Uterus (tissue), 4 donors: ENCODE results near the gene GGTA1. TPM values are rescaled to one million over a fixed set of nuclear protein-coding genes. Genes with fewer than 3 reads are reported as not detected.
"Not testable (repeated sequence)": the region's sequence is repeated elsewhere in the genome, so short reads cannot be mapped to it uniquely, and the experiment has no call there.

Source experiments
- DNase-seq, 2 donors: peaks; one replicate each; pipeline ENCODE4 v3.0.0-alpha.2; 2019 to 2020
- H3K27ac ChIP-seq, 2 donors: fragments of 200-600 bp; sonication (generic); 1 replicate in 1 of 2; 2 replicates in 1 of 2; pipeline ENCODE4 v1.5.1; 2016 to 2018
- H3K27me3 ChIP-seq, 2 donors: fragments of 200-600 bp; sonication (generic); one replicate each; pipeline ENCODE4 v1.5.1; 2018 to 2019; ENCODE audit warnings: control low read depth in 1 of 2
- H3K36me3 ChIP-seq, 2 donors: fragments of 200-600 bp; sonication (generic); one replicate each; pipeline ENCODE4 v1.5.1; 2019; ENCODE audit warnings: control low read depth in 1 of 2
- H3K4me1 ChIP-seq, 2 donors: fragments of 200-600 bp; sonication (generic); one replicate each; pipeline ENCODE4 v1.5.1; 2018 to 2019; ENCODE audit warnings: control low read depth in 1 of 2
- H3K4me3 ChIP-seq, 2 donors: fragments of 200-600 bp; sonication (generic); 1 replicate in 1 of 2; 2 replicates in 1 of 2; pipeline ENCODE4 v1.5.1; 2018 to 2019; ENCODE audit warnings: mild to moderate bottlenecking in 1 of 2
- H3K9me3 ChIP-seq, 2 donors: fragments of 200-600 bp; sonication (generic); one replicate each; pipeline ENCODE4 v1.5.1; 2019; ENCODE audit warnings: control low read depth in 1 of 2
- CTCF ChIP-seq, 4 experiments: fragments of 200-600 bp in 2 of 4; fragments of 450-650 bp in 2 of 4; sonication (generic) in 2 of 4; IDR thresholded peaks; one replicate each; pipeline ENCODE4 v1.5.1; 2016 to 2019; ENCODE audit warnings: antibody characterized with exemption in 4 of 4, mild to moderate bottlenecking in 2 of 4, moderate library complexity in 1 of 4
- POLR2A ChIP-seq, 2 donors: fragments of 450-650 bp; IDR thresholded peaks; one replicate each; pipeline ENCODE4 v1.6.1; 2016; ENCODE audit warnings: antibody characterized with exemption in 2 of 2, mild to moderate bottlenecking in 1 of 2, moderate library complexity in 1 of 2
- intact Hi-C: fragments of 100-400 bp; cut with DNase I; formaldehyde crosslinking; loops from one replicate; pipeline ENCODE4 v1.15.1; 2023; ENCODE audit warnings: low total_unique reads
- total RNA-seq, 4 donors: library from RNA; depleted of rRNA in 3 of 4; stranded (reverse); fragments of >200 nt in 3 of 4; gene quantifications; one replicate each; pipeline versions ENCODE4 v1.1.0 to v1.2.4, GENCODE V29; 2014 to 2023
- donor health status: DM: yes; HTN: yes; CAD: no.

The GGTA1 gene
- total RNA-seq, 4 donors from 2014 or later: 0.77 to 16.3 (median 6.0) TPM

- Histone ChIP-seq H3K4me1 (no peaks in the 10 kb centered on the region), H3K27me3 (no peaks in the 10 kb centered on the region), H3K9me3 (no peaks in the 10 kb centered on the region), H3K36me3 (no peaks in the 10 kb centered on the region), H3K4me3 (no peak overlapping the region), H3K27ac (no peak overlapping the region)
- intact Hi-C loops: no loop called here
- TF ChIP-seq CTCF (IDR thresholded peaks at IDR 0.05): no peak
- peak; percentile 88 to 91 for DNase-seq
These were observed 29.8 kb upstream of the GGTA1 start for GRCh38 chr9:121529237-121529987.

- no peak overlapping the region for H3K27ac ChIP-seq
- no peak overlapping the region for H3K4me3 ChIP-seq
- DNase-seq: no peak
- H3K36me3 ChIP-seq: no peaks in the 10 kb centered on the region
- intact Hi-C loops: no loop called here
- no peaks in the 10 kb centered on the region for H3K4me1 ChIP-seq
- no peaks in the 10 kb centered on the region for H3K9me3 ChIP-seq
- TF ChIP-seq CTCF (IDR thresholded peaks at IDR 0.05) (no peak), POLR2A (IDR thresholded peaks at IDR 0.05) (no peak)
- H3K27me3 ChIP-seq: no peaks in the 10 kb centered on the region
These were observed 29.0 kb upstream of the GGTA1 start for GRCh38 chr9:121528642-121529041.

GRCh38 chr9:121527371-121527770, 27.7 kb upstream of the GGTA1 start:
- intact Hi-C loops: no loop called here
- no peaks in the 10 kb centered on the region for H3K4me1 ChIP-seq
- H3K4me3 ChIP-seq: no peak overlapping the region
- H3K27me3 ChIP-seq: no peaks in the 10 kb centered on the region
- no peak overlapping the region for H3K27ac ChIP-seq
- TF ChIP-seq CTCF (IDR thresholded peaks at IDR 0.05): no peak
- no peak for TF ChIP-seq POLR2A (IDR thresholded peaks at IDR 0.05)
- H3K36me3 ChIP-seq: no peaks in the 10 kb centered on the region
- no peak for DNase-seq
- H3K9me3 ChIP-seq: no peaks in the 10 kb centered on the region

- H3K36me3 ChIP-seq, H3K9me3 ChIP-seq, intact Hi-C loops, H3K27ac ChIP-seq, DNase-seq, H3K4me3 ChIP-seq, H3K27me3 ChIP-seq, H3K4me1 ChIP-seq: not testable (repeated sequence)
These were observed 20.0 kb upstream of the GGTA1 start for GRCh38 chr9:121519688-121520087.

GRCh38 chr9:121518634-121519033, 19.0 kb upstream of the GGTA1 start:
- intact Hi-C loops: no loop called here
- DNase-seq: no peak
- Histone ChIP-seq H3K27ac (no peak overlapping the region), H3K4me3 (no peak overlapping the region), H3K4me1 (no peaks in the 10 kb centered on the region), H3K9me3 (no peaks in the 10 kb centered on the region), H3K27me3 (no peaks in the 10 kb centered on the region), H3K36me3 (no peaks in the 10 kb centered on the region)
- TF ChIP-seq POLR2A (IDR thresholded peaks at IDR 0.05): no peak
- no peak for TF ChIP-seq CTCF (IDR thresholded peaks at IDR 0.05)

- H3K4me1 ChIP-seq, intact Hi-C loops, DNase-seq, H3K36me3 ChIP-seq, H3K27ac ChIP-seq, H3K27me3 ChIP-seq, H3K4me3 ChIP-seq, H3K9me3 ChIP-seq: not testable (repeated sequence)
These were observed 13.5 kb upstream of the GGTA1 start for GRCh38 chr9:121513166-121513565.
